DMS114 treated with DMSO at 0.1 percent for 48 hours (cell line): Measurements from ENCODE around the gene PARM1.
"Not testable (repeated sequence)": the region's sequence is repeated elsewhere in the genome, so short reads cannot be mapped to it uniquely, and the experiment has no call there.

ENCODE experiments used
- DNase-seq: peaks from one replicate; lab custom pipeline; 2025; ENCODE audit not compliant: unreplicated experiment; lab: John Stamatoyannopoulos, UW

The PARM1 gene

GRCh38 chr4:74982546-74983252 lies 49.8 kb downstream of the PARM1 start:
- no peak for DNase-seq

DNA sequence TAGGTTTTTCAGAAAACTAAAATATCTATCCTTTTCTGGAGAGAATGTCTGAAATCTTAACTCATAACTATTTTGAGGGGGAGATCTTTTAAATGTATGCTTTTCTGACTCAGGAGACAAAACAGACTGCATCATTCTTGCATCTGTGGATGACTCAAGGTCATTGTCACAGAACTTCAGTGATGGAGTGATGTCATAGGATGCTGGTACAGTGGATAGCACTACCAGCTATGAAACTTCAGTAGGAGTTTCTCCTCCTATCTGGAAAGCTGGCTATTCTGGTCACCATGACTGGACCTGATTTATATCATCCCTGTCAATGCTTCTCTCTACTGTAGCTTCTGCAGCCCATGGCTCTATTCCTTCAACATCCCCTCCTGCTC lies 50.3 kb downstream of the PARM1 start:
- DNase-seq = no peak

DNA sequence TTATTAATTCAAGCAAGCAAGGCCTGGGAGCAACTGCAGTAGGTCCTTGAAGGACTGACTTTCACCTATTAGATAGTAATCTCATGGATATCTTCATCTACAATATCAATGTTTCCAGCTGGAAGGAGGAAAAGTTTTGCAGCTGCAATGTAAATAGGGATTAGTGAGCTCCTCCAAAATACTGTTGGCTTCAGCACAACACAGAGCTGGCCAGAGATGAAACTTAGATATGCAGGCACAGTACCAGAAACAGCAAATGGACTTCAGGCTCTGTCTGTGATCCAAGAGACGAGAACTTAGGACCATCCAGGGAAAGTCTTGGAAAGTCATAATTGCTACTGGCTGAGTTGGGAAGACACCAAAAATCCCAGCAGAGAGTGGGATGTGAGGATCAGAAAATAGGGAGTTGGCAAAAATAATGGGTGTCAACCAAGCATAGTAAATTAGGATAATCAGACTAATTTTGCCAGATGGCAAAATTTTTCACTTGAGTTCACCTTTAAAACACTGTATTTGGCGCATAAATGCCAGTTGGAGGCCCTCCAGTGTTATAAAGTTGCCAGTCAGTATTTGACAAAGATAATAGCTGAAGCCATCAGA lies 57.5 kb downstream of the PARM1 start:
- no peak for DNase-seq

GRCh38 chr4:74994436-74994835 lies 61.5 kb downstream of the PARM1 start:
- not testable (repeated sequence) for DNase-seq

DNA sequence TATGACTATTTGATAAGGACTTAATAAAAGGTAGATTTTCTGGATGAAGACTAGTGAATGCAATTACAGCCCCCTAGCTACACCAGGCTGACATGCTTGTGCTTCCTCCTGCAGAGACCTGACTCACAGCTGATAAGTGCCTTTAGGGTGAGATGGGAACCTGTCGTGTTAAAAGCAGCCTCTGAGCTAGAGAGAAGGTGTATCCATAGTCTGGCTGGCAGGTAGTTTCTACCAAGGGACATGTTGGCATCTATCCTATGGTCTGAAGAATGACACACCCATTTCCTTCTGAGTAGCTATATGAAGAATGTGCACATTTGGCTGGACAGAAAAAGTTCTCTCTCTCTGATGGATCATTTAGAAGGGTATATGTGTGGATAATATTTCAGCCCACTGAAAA lies 64.1 kb downstream of the PARM1 start:
- DNase-seq = no peak

DNA sequence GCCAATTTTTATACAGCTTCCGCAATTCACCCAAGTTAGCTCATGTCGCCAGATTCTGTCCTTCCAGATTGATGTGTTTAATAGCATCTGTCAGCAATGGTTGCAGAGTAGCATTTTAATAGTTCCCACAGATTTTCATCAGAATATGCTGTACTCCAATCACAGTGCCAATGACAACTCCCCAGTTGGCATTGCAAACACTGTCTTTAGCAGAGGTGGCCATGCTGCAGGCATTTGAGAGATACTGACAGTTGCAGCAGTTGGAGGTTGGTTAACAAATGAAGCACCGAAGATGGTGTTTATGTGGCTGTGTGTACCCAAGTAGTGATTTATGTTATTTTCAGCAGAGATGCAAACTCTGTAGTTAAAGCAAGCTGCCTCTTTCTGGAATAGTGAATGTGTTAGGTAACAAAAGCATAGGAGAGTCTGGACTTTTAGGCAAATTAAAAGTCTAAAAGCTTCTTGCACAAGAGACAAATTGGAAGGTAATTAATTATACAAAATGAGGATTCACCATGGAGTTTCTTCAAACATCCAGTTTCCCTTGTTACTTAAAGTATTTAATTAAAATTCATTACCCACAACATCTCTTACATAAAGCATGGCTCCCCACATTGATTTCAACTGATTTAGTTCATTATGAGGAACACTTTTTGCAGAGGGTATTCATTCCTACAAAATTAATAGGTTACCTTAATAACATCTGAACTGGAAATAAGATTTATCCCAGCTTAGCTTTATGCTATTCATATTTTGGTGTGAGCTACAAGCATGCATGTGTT lies 65.2 kb downstream of the PARM1 start:
- DNase-seq = no peak

- no peak for DNase-seq
These were observed 66.9 kb downstream of the PARM1 start for GRCh38 chr4:74999714-75000309.

DNA sequence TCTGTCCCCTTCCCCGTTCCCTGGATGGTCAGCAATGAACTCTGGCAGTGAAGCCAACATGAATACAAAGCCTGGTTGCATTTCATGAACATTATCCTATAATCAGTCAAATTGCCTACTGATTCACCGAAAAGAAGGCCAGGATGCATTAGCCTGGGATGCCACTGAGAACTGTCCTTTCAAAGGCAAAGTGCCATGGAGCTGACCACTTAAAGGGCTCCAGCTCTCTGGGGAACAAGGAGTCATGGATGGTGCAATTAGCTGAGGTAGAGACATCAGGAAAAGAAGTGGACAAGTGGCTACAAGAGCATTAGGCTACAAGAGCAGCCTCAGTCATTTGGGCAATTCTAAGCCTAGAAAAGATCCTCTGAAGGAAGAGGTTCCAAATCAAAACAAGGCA lies 69.0 kb downstream of the PARM1 start:
- no peak for DNase-seq

DNA sequence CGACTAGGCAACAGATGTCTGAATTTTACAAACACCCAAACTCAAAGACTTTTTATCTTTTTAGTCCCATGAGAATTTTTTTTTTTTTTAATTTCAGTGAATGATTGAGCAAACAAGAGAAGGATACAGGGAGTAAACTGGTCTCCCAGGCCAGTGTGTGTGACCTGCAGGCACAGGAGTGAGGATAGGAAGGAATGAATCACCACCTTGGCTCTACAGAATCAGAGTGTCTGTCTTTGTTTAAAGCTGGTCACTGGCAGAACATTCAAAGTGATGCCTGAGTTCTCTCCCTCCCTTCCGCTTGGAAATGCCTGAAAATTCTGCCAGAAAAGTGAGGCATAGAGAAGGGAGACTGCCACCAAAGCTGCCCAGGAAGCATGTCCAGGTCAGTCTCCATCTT lies 69.5 kb downstream of the PARM1 start:
- no peak for DNase-seq

- DNase-seq = no peak
These were observed 71.1 kb downstream of the PARM1 start for GRCh38 chr4:75003979-75004378.

DNA sequence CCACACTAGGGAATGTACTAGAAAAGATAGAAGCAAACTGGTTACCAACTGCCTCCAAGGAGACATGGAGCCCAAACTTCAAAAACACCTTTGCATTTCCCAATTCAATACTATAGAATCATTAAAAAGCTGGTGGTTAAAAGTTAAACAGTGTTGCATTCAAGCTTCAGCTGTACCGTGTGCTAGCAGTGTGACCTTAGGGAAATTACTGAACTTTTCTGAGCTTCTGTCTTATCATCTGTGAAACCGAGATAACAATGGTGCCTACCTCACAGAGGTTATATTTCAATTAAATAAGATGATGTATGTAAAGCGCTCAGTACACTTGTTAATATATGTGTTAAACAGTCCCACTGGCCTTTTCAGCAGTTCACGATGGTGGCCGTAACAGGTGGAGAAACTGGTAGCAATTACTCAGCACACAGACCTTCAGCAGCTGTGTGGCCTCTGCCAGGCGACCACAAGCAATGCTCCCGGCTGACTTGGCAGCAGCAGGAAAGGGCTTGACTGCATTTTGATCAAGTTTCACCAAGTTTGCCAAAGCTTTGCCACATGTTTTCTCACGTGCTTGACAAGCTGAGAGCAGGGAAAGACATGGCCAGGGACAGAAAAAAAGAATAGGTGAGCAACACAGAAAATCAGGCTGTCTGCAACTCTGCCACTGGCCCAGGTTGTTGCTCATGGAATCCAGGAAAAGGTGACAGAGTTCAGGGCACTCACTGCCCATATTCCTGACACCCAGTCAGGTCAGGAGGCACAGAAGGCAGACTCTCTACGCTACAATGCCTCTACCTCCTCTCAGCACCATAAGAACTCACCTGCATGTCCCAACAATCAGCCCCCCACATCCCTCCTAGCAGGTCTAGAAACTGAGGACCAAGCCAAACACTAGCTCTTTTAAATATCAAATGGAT lies 72.1 kb downstream of the PARM1 start:
- no peak for DNase-seq

GRCh38 chr4:75005727-75006126 lies 72.8 kb downstream of the PARM1 start:
- no peak for DNase-seq

- no peak for DNase-seq
These were observed 75.0 kb downstream of the PARM1 start for GRCh38 chr4:75007891-75008290.

DNA sequence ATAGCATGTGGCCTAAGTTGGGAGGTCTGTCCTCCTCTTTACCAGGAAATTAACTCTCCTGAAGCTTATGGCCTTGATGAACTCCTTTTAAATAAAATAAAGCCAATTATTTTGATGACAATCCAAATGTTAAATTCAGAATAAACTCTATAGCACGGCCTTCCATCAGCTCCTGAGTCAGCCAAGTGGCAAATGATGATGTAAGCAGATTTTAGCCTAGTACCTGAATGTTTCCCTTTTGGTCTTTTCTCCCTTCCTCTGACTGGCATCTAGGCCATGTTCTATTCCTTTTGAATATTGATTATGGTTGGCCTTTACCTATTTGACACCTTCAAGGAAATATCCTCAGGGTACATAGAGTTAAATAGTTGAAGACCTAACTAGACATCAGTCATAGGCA lies 76.2 kb downstream of the PARM1 start:
- DNase-seq = no peak

DNA sequence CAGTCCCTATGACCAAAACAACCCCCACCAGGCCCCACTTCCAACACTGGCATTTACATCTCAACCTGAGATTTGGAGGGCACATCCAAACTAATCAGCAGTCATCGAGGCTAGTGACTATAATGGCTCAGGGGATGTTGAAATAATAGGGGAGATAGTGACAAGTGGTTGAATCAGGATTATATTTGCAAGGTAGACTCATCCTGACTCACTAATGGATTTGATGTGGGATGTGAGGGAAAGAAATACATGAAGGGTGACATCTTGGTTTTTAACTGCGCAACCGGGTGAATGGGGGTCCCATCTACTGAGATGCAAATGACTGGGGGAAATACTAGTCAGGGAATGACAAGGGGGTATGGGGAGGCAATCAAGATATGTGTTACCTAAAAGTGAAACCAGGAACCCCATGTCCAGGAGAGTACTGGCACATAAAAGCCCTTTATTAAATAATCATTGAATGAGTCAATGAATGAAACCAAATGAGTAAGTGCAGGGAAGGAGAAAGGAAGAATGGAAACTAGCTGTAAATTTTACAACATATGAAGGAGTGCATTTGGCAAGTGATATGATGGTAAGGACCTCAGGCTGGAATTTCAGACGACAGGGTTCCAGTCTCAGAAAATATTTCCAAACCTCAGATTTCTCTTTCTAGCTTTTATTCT lies 78.3 kb downstream of the PARM1 start:
- no peak for DNase-seq

DNA sequence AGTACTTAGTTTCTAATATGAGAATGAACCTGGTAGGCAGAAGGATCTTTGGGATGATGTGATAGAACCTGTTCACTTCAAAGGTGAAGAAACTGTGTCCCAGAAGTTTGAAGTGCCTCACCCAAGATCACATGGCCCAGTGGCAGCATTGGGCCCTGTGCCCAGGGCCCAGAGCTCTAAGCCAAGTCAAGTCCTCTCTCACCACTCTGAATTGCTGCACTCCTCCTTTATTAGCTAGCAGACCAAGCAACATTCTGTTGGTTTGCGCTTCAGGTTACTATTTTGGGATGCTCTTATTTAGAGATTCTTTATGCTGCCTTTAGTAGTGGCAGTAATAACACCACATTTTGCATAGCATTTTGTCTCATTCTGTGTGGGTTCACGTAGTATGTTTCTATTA lies 82.7 kb downstream of the PARM1 start:
- DNase-seq = no peak

- no peak for DNase-seq
These were observed 83.6 kb downstream of the PARM1 start for GRCh38 chr4:75016472-75016871.

DNA sequence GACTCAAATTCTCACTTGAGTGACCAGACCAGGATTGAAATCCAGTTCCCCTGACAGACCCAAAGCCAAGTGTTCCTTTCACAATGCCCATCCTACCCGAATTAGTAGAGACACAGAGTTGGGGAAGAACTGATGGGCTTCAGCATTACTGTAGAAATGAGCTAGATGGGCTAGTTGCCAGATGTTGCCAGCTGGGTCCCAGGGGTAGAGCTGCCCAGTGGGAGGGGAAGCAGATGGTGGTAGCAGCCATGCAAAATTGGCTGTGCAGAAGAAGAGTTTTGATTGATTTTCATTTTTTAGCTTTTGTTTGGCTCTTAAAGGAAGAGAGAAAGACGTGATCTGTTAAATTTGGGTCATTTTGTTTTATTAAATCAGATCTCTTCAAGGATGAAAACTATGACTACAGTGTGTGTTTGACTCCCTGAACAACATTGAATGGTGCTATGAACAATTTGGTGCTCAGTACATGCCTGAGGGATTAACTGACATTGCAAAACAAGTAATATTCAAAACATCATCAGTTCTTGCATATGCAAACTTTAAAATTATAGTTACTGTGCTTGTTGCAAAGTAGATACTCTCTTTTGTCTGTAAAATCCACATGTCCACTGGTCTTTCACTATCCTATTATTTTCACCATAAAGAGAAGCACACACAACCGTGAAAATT lies 86.0 kb downstream of the PARM1 start:
- no peak for DNase-seq

- no peak for DNase-seq
These were observed 92.5 kb downstream of the PARM1 start for GRCh38 chr4:75025431-75025830.
